CD4-positive, alpha-beta T cell treated with Interleukin-6 at 100 ng/mL for 8 hours (primary cell): ENCODE measurements around the gene ADAR.
"Not testable (repeated sequence)": the region's sequence is repeated elsewhere in the genome, so short reads cannot be mapped to it uniquely, and the experiment has no call there.

Source experiments
- DNase-seq: peaks from one replicate; pipeline ENCODE4 v3.0.0-alpha.2; 2020; ENCODE audit warnings: mixed read lengths, low spot score

The ADAR gene

GRCh38 chr1:154607609-154608396 is at the start of gene ADAR:
Gene ADAR (minus strand): TSS chr1:154608186. CDS start chr1:154608006, 180 bp downstream.
- peak; percentile 93 for DNase-seq

GRCh38 chr1:154657556-154657955 is 49.6 kb upstream of the ADAR start:
- no peak for DNase-seq

- DNase-seq = no peak
Observed at GRCh38 chr1:154652893-154653292, 44.9 kb upstream of the ADAR start.

GRCh38 chr1:154644724-154645123 is 36.7 kb upstream of the ADAR start:
- DNase-seq = not testable (repeated sequence)

- DNase-seq = no peak
Observed at GRCh38 chr1:154641534-154641933, 33.5 kb upstream of the ADAR start.

GRCh38 chr1:154639876-154640275 is 31.9 kb upstream of the ADAR start:
- DNase-seq = no peak

GRCh38 chr1:154635171-154635570 is 27.2 kb upstream of the ADAR start:
- DNase-seq = no peak

GRCh38 chr1:154629675-154630073 is 21.7 kb upstream of the ADAR start:
- no peak for DNase-seq

GRCh38 chr1:154629061-154629674 is 21.2 kb upstream of the ADAR start:
- DNase-seq = no peak

GRCh38 chr1:154628121-154628405 is 20.1 kb upstream of the ADAR start:
- DNase-seq = no peak

- peak; percentile 80 for DNase-seq
Observed at GRCh38 chr1:154627257-154628120, 19.5 kb upstream of the ADAR start.

- no peak for DNase-seq
Observed at GRCh38 chr1:154626456-154627256, 18.7 kb upstream of the ADAR start.

GRCh38 chr1:154624746-154625643 is 17.0 kb upstream of the ADAR start:
- DNase-seq = no peak

- no peak for DNase-seq
Observed at GRCh38 chr1:154623358-154623757, 15.4 kb upstream of the ADAR start.

GRCh38 chr1:154622503-154623039 is 14.6 kb upstream of the ADAR start:
- no peak for DNase-seq

- DNase-seq = no peak
Observed at GRCh38 chr1:154621875-154622274, 13.9 kb upstream of the ADAR start.

GRCh38 chr1:154620751-154621150 is 12.8 kb upstream of the ADAR start:
- DNase-seq = no peak

GRCh38 chr1:154619181-154619948 is 11.4 kb upstream of the ADAR start:
- DNase-seq = no peak

GRCh38 chr1:154616659-154617345 is 8.8 kb upstream of the ADAR start:
- no peak for DNase-seq
